ACC112 (cell line): ENCODE measurements around the gene DMPK.
"Not testable (repeated sequence)": the region's sequence is repeated elsewhere in the genome, so short reads cannot be mapped to it uniquely, and the experiment has no call there.

ENCODE experiments used
- H2AFZ ChIP-seq: fragments of 200-600 bp; sonication (generic); one replicate; pipeline ENCODE4 v1.6.0; 2017; ENCODE audit warnings: antibody characterized with exemption, low read length; ENCODE audit not compliant: unreplicated experiment
- H3K27ac ChIP-seq: fragments of 200-600 bp; sonication (generic); 2 replicates; pipeline ENCODE4 v1.5.1; 2014; ENCODE audit warnings: low read depth, mild to moderate bottlenecking, antibody characterized with exemption, low read length, moderate library complexity
- H3K27me3 ChIP-seq: fragments of 200-600 bp; sonication (generic); 2 replicates; pipeline ENCODE4 v1.6.1; 2014; ENCODE audit warnings: mild to moderate bottlenecking, antibody characterized with exemption, low read length, moderate library complexity, mixed read lengths; ENCODE audit not compliant: insufficient read depth
- H3K36me3 ChIP-seq: fragments of 200-600 bp; sonication (generic); 2 replicates; pipeline ENCODE4 v1.6.1; 2016; ENCODE audit warnings: mild to moderate bottlenecking, antibody characterized with exemption, low read length, moderate library complexity, mixed read lengths; ENCODE audit not compliant: insufficient read depth
- H3K4me1 ChIP-seq: fragments of 200-600 bp; sonication (generic); one replicate; pipeline ENCODE4 v1.6.1; 2016; ENCODE audit warnings: low read length, mixed read lengths; ENCODE audit not compliant: insufficient read depth, unreplicated experiment, control insufficient read depth
- H3K4me3 ChIP-seq: fragments of 200-600 bp; sonication (generic); 2 replicates; pipeline ENCODE4 v1.5.1; 2014; ENCODE audit warnings: mild to moderate bottlenecking, low read depth, low read length
- H3K79me2 ChIP-seq: fragments of 200-600 bp; sonication (generic); one replicate; pipeline ENCODE4 v1.6.0; 2016; ENCODE audit warnings: low read length; ENCODE audit not compliant: control insufficient read depth, unreplicated experiment, insufficient read depth

The DMPK gene

DNA sequence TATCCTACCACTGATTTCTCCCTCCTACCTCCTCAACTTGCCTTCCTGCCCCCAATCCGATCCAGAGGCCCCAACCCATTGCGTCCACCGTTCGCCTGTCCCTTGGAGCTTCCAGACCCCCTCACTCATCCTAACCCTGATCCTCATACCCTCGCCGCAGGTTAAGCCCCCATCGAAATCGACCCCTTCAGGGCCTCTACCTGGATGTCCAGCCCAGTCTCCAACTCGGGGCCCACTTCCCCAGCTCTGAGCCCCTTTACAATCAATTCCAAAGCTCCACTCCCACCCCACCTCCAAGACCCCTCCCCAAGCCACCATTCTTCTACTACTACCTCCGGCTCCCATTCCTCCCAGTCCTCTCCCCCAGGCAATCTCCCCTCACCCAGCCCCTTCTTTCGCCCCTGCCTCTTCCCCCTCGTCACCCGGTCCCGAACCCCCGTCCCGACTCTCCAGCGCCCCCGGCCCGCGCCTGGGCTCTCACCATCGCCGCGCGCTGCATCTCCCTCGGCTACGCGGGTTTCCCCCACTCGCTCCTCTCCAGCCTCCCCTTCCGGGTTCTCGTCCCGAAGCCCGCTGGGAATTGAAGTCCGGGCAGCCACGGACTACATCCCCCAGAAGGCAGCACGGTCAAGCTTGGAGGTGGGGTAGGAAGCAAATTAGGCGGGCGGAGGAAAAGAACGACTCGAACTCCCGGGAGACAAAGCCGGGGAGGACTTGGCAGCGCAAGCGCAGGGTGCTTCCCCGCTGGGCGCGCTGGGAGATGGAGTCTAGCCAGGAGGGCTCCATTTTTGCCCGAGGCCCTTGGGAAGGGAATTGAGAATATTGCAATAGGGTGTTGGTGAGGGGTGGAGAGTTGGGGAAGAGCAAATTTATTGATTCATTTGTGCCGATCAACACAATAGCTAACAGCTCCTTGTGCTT lies 51.7 kb downstream of the DMPK start, which contains the start of gene FBXO46:
Gene FBXO46 (minus strand): TSS at position 529 of the 921 bp plus-strand sequence. CDS start 17,401 bp downstream, outside the sequence.
- Histone ChIP-seq H3K4me3 (peak within 1 kb of the TSS; percentile 96), H3K36me3 (no peaks in the 10 kb centered on the region), H3K27ac (peak within 1 kb of the TSS; percentile 22; the same call in 1 of the 2 replicates), H2AFZ (peak within 1 kb of the TSS; percentile 44), H3K27me3 (no peaks in the 10 kb centered on the region), H3K79me2 (peaks cover 34% of the 10 kb centered on the region), H3K4me1 (no peaks in the 10 kb centered on the region)

DNA sequence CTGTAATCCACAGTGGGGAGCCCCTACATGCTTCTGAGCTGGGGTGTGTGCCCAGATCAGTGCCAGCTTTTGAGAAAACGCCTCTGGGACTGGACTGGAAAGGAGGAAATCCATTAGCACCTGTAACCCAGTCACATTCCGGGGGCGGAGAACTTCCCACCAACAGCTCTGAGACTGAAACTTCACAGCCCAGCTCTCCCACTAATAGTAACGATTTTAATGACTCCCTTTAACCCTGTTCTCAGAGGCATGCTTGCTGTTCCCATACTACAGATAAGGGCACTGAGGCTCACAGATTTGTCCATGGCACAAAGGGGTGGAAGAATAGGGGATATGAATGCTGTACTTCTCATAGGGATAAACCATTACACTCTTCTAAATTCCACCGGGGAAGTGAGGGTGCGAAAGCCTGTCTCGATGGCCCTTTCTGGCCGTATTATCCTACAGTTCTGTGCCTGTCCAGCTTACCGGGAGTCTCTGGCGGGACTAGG lies 52.4 kb downstream of the DMPK start:
- H2AFZ ChIP-seq = no peak overlapping the region
- H3K4me3 ChIP-seq = peak overlapping the region; percentile 96
- H3K27me3 ChIP-seq = no peaks in the 10 kb centered on the region
- peaks cover 35% of the 10 kb centered on the region for H3K79me2 ChIP-seq
- H3K4me1 ChIP-seq = no peaks in the 10 kb centered on the region
- no peaks in the 10 kb centered on the region for H3K36me3 ChIP-seq
- H3K27ac ChIP-seq = 0 out of 2 replicates have a peak overlapping the region, but pooled peaks have one; percentile 22

DNA sequence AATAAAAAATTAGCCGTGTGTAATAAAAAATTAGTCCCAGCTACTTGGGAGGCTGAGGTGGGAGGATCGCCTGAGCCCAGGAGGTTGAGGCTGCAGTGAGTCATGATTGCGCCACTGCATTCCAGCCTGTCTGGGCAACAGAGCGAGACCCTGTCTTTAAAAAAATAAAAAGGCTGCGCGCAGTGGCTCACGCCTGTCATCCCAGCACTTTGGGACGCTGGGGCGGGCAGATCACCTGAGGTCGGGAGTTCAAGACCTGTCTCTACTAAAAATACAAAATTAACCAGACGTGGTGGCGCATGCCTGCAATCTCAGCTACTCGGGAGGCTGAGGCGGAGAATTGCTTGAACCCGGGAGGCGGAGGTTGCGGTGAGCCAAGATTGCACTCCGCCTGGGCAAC lies 53.6 kb downstream of the DMPK start:
- H3K4me3 ChIP-seq, H3K27ac ChIP-seq, H3K27me3 ChIP-seq, H3K36me3 ChIP-seq, H3K4me1 ChIP-seq, H2AFZ ChIP-seq: not testable (repeated sequence)
- H3K79me2 ChIP-seq = peaks cover 38% of the 10 kb centered on the region

DNA sequence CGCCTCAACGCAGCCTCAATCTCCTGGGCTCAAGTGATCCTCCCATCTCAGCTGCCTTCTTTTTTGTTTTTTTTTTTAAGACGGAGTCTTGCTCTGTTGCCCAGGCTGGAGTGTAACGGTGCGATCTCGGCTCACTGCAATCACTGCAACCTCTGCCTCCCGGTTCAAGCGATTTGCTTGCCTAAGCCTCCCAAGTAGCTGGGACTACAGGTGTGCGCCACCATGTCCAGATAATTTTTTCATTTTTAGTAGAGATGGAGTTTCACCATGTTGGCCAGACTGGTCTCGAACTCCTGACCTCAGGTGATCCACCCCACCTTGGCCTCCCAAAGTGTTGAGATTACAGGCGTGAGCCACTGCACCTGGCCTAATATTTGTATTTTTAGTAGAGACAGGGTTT lies 62.2 kb downstream of the DMPK start:
- peaks cover 15% of the 10 kb centered on the region for H3K79me2 ChIP-seq
- peaks cover 32% of the 10 kb centered on the region for H3K4me1 ChIP-seq
- H2AFZ ChIP-seq, H3K4me3 ChIP-seq, H3K36me3 ChIP-seq, H3K27ac ChIP-seq, H3K27me3 ChIP-seq: not testable (repeated sequence)
